Hepatic stellate cell (primary cell): Measurements from ENCODE around the gene ZNF669.
"Not testable (repeated sequence)": the region's sequence is repeated elsewhere in the genome, so short reads cannot be mapped to it uniquely, and the experiment has no call there.

ENCODE experiments used
- DNase-seq: peaks from one replicate; pipeline ENCODE4 v3.0.0; 2011; ENCODE audit warnings: low spot score

Gene ZNF669

GRCh38 chr1:247103859-247104591 is at the start of gene ZNF669:
Gene ZNF669, minus strand, starts transcription at chr1:247104356. Its CDS starts 157 bp downstream, at chr1:247104199.
- peak; percentile 96 for DNase-seq

GRCh38 chr1:247147781-247148180 is 43.6 kb upstream of the ZNF669 start:
- DNase-seq = no peak

- not testable (repeated sequence) for DNase-seq
Measured at GRCh38 chr1:247147120-247147519, 43.0 kb upstream of the ZNF669 start.

- no peak for DNase-seq
Measured at GRCh38 chr1:247146671-247147070, 42.5 kb upstream of the ZNF669 start.

- no peak for DNase-seq
Measured at GRCh38 chr1:247145279-247145678, 41.1 kb upstream of the ZNF669 start.

- not testable (repeated sequence) for DNase-seq
Measured at GRCh38 chr1:247139557-247139956, 35.4 kb upstream of the ZNF669 start.

- DNase-seq = no peak
Measured at GRCh38 chr1:247131236-247131635, 27.1 kb upstream of the ZNF669 start.

- not testable (repeated sequence) for DNase-seq
Measured at GRCh38 chr1:247127519-247128282, 23.5 kb upstream of the ZNF669 start.

- not testable (repeated sequence) for DNase-seq
Measured at GRCh38 chr1:247126601-247127000, 22.4 kb upstream of the ZNF669 start.

- not testable (repeated sequence) for DNase-seq
Measured at GRCh38 chr1:247126166-247126565, 22.0 kb upstream of the ZNF669 start.

GRCh38 chr1:247121382-247121781 is 17.2 kb upstream of the ZNF669 start:
- no peak for DNase-seq

- DNase-seq = not testable (repeated sequence)
Measured at GRCh38 chr1:247120408-247120668, 16.2 kb upstream of the ZNF669 start.

- DNase-seq = no peak
Measured at GRCh38 chr1:247119600-247120407, 15.6 kb upstream of the ZNF669 start.

GRCh38 chr1:247118946-247119446 is 14.8 kb upstream of the ZNF669 start:
- DNase-seq = no peak

- DNase-seq = no peak
Measured at GRCh38 chr1:247115545-247115944, 11.4 kb upstream of the ZNF669 start.

GRCh38 chr1:247115141-247115510 is 11.0 kb upstream of the ZNF669 start:
- no peak for DNase-seq

GRCh38 chr1:247114351-247115140 is 10.4 kb upstream of the ZNF669 start:
- no peak for DNase-seq

- DNase-seq = no peak
Measured at GRCh38 chr1:247113733-247114271, 9.6 kb upstream of the ZNF669 start.

GRCh38 chr1:247113094-247113497 is 8.9 kb upstream of the ZNF669 start:
- no peak for DNase-seq

- no peak for DNase-seq
Measured at GRCh38 chr1:247112479-247112781, 8.3 kb upstream of the ZNF669 start.

GRCh38 chr1:247111700-247112478 is 7.7 kb upstream of the ZNF669 start:
- DNase-seq = peak; percentile 79
